CD4-positive, alpha-beta T cell (primary cell): ENCODE data around the gene AGBL2. TPM values are rescaled to one million over a fixed set of nuclear protein-coding genes. Genes with fewer than 3 reads are reported as not detected.

ENCODE experiments used
- ATAC-seq: fragments of 200-7000 bp; cut with Tn5 transposase; one replicate; pipeline ENCODE4 v1.10.0; 2022; ENCODE audit warnings: mild to moderate bottlenecking; ENCODE audit not compliant: poor library complexity
- CTCF ChIA-PET: fragments of 350-600 bp; sonication (Branson Sonifier 250); formaldehyde crosslinking; loops from one replicate; lab custom pipeline; 2021; ENCODE audit warnings: antibody characterized with exemption, inconsistent platforms; lab: Charles Lee
- POLR2A ChIA-PET: fragments of 350-600 bp; sonication (Branson Sonifier 250); formaldehyde crosslinking; loops from one replicate; lab custom pipeline; 2021; ENCODE audit warnings: antibody characterized with exemption, inconsistent platforms; lab: Charles Lee
- DNase-seq, 14 experiments: peaks; one replicate each; pipeline ENCODE4 v3.0.0-alpha.2; 2013 to 2020; ENCODE audit warnings: mixed read lengths in 2 of 14
- H3K27ac ChIP-seq, 2 donors: one replicate each; pipeline versions ENCODE4 v1.5.1 to v1.7.0; 2013; ENCODE audit warnings: low read length in 2 of 2, low read depth in 1 of 2, mild to moderate bottlenecking in 1 of 2
- H3K27me3 ChIP-seq, 2 experiments: 1 replicate in 1 of 2; 2 replicates in 1 of 2; pipeline versions ENCODE4 v1.6.1 to v1.7.0; 2013; ENCODE audit warnings: low read length in 2 of 2, control low read depth in 1 of 2, mild to moderate bottlenecking in 1 of 2, moderate library complexity in 1 of 2; ENCODE audit not compliant: insufficient read depth in 2 of 2, control insufficient read depth in 1 of 2
- H3K36me3 ChIP-seq: one replicate; pipeline ENCODE4 v1.6.1; 2013; ENCODE audit warnings: low read length, control low read depth; ENCODE audit not compliant: insufficient read depth
- H3K4me1 ChIP-seq: one replicate; pipeline ENCODE4 v1.6.1; 2013; ENCODE audit warnings: low read length, control low read depth; ENCODE audit not compliant: insufficient read depth
- H3K4me3 ChIP-seq: one replicate; pipeline ENCODE4 v1.5.1; 2013; ENCODE audit warnings: mild to moderate bottlenecking, low read length, moderate library complexity
- H3K9me3 ChIP-seq, 2 experiments: 1 replicate in 1 of 2; 2 replicates in 1 of 2; pipeline versions ENCODE4 v1.6.1 to v1.7.0; 2013; ENCODE audit warnings: low read length in 2 of 2, mild to moderate bottlenecking in 2 of 2, control low read depth in 1 of 2, moderate library complexity in 1 of 2; ENCODE audit not compliant: control insufficient read depth in 1 of 2, insufficient read depth in 1 of 2
- H3K27ac Mint-ChIP-seq: one replicate; pipeline ENCODE4 v1.8.0; 2020; ENCODE audit warnings: mixed read lengths
- H3K27me3 Mint-ChIP-seq: one replicate; pipeline ENCODE4 v1.8.0; 2021; ENCODE audit warnings: mixed read lengths
- H3K36me3 Mint-ChIP-seq: one replicate; pipeline ENCODE4 v1.8.0; 2021; ENCODE audit warnings: low read depth, mixed read lengths
- H3K4me1 Mint-ChIP-seq: one replicate; pipeline ENCODE4 v1.8.0; 2021; ENCODE audit warnings: low read depth, mixed read lengths
- H3K4me3 Mint-ChIP-seq: one replicate; pipeline ENCODE4 v1.8.0; 2020; ENCODE audit warnings: mild to moderate bottlenecking, mixed read lengths
- H3K9me3 Mint-ChIP-seq: one replicate; pipeline ENCODE4 v1.8.0; 2020; ENCODE audit warnings: mixed read lengths
- intact Hi-C, 2 experiments: fragments of 100-400 bp; cut with DNase I in 1 of 2; cut with micrococcal nuclease in 1 of 2; formaldehyde crosslinking; loops; one replicate each; pipeline versions ENCODE4 v1.15.1 to v1.9.0; 2023 to 2025; cut with DNase I, micrococcal nuclease
- total RNA-seq, 174 experiments: library from RNA in 2 of 174; stranded (reverse) in 2 of 174; gene quantifications; one replicate each; pipeline ENCODE4 v1.2.3 and lab custom pipeline; 2021 to 2026
- TF ChIP-seq, protein P1 (sequence below): fragments of 200-600 bp; IDR thresholded peaks from one replicate; pipeline ENCODE4 v1.8.0; 2022; ENCODE audit warnings: antibody characterized with exemption, mild to moderate bottlenecking

Gene AGBL2
- total RNA-seq, 2 experiments from 2014 or later, result 3.6 to 4.4 TPM

DNA sequence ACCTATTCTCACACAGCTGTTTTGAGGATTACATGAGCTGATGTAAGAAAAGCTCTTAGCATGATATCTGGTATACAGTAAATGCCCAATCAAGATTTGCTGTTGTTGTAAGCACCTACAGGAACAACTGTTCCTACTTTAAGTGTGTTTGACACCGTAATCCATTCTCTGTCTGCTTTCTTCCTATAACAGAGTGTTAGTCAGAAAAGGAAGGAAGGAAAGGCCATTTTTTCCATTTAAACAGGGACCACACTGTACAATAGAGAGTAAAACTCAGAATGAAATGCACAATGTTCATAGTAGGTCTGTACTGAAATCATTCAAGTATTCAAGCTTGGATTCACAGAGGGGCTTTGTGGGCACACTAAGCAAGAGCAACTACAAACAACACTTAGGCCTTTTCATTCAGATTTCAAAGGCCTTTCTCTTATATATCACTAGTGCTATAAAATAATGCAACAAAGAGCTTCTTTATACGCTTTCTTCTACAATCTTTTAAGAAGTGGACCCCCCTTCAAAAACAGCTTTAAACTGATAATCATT lies 94.3 kb downstream of the AGBL2 start:
- H3K4me3 Mint-ChIP-seq, result no peak overlapping the region
- POLR2A ChIA-PET, result no interaction called here
- CTCF ChIA-PET, result no interaction called here
- intact Hi-C loops, result no loop called here
- no peaks in the 10 kb centered on the region for H3K9me3 Mint-ChIP-seq
- TF ChIP-seq, protein P1, sequence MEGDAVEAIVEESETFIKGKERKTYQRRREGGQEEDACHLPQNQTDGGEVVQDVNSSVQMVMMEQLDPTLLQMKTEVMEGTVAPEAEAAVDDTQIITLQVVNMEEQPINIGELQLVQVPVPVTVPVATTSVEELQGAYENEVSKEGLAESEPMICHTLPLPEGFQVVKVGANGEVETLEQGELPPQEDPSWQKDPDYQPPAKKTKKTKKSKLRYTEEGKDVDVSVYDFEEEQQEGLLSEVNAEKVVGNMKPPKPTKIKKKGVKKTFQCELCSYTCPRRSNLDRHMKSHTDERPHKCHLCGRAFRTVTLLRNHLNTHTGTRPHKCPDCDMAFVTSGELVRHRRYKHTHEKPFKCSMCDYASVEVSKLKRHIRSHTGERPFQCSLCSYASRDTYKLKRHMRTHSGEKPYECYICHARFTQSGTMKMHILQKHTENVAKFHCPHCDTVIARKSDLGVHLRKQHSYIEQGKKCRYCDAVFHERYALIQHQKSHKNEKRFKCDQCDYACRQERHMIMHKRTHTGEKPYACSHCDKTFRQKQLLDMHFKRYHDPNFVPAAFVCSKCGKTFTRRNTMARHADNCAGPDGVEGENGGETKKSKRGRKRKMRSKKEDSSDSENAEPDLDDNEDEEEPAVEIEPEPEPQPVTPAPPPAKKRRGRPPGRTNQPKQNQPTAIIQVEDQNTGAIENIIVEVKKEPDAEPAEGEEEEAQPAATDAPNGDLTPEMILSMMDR, result no peak
- no peaks in the 10 kb centered on the region for H3K27me3 Mint-ChIP-seq
- H3K27ac ChIP-seq, result no peak overlapping the region
- no peaks in the 10 kb centered on the region for H3K27me3 ChIP-seq
- H3K36me3 ChIP-seq, result peaks cover 54% of the 10 kb centered on the region
- no peak overlapping the region for H3K4me3 ChIP-seq
- H3K4me1 ChIP-seq, result peaks cover 2% of the 10 kb centered on the region
- DNase-seq (no peak), ATAC-seq (no peak)
- H3K27ac Mint-ChIP-seq, result no peak overlapping the region
- no peaks in the 10 kb centered on the region for H3K9me3 ChIP-seq
- no peaks in the 10 kb centered on the region for H3K4me1 Mint-ChIP-seq
- peaks cover 58% of the 10 kb centered on the region for H3K36me3 Mint-ChIP-seq

DNA sequence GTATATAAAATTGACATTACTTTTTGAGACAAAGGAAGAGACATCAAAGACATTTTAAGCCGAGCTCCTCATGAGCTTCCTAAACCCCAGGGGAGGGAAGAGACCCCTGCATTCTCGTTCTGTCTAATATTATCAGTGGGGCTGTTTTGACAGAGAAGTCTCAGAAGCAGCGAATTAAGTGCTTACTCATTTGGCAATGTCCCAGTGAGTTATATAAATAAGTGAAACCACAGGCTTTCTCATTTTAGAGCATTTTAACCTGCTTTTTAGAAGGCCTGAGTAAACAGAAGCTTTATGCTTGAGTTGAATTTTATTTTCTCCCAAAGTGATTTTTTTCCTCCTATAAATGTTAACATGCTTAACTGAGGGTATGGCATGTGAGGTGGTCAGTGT lies 97.8 kb downstream of the AGBL2 start:
- ChIA-PET CTCF (no interaction called here), POLR2A (no interaction called here)
- no peak for ATAC-seq
- Histone ChIP-seq H3K27me3 (no peaks in the 10 kb centered on the region), H3K4me1 (peaks cover 2% of the 10 kb centered on the region), H3K36me3 (peaks cover 27% of the 10 kb centered on the region), H3K27ac (no peak overlapping the region), H3K4me3 (no peak overlapping the region), H3K9me3 (no peaks in the 10 kb centered on the region)
- intact Hi-C loops, result no loop called here
- H3K4me3 Mint-ChIP-seq, result no peak overlapping the region
- H3K27me3 Mint-ChIP-seq, result no peaks in the 10 kb centered on the region
- H3K4me1 Mint-ChIP-seq, result no peaks in the 10 kb centered on the region
- H3K9me3 Mint-ChIP-seq, result no peaks in the 10 kb centered on the region
- H3K36me3 Mint-ChIP-seq, result peaks cover 33% of the 10 kb centered on the region
- TF ChIP-seq, protein P1, result no peak
- DNase-seq, result no peak
- no peak overlapping the region for H3K27ac Mint-ChIP-seq

DNA sequence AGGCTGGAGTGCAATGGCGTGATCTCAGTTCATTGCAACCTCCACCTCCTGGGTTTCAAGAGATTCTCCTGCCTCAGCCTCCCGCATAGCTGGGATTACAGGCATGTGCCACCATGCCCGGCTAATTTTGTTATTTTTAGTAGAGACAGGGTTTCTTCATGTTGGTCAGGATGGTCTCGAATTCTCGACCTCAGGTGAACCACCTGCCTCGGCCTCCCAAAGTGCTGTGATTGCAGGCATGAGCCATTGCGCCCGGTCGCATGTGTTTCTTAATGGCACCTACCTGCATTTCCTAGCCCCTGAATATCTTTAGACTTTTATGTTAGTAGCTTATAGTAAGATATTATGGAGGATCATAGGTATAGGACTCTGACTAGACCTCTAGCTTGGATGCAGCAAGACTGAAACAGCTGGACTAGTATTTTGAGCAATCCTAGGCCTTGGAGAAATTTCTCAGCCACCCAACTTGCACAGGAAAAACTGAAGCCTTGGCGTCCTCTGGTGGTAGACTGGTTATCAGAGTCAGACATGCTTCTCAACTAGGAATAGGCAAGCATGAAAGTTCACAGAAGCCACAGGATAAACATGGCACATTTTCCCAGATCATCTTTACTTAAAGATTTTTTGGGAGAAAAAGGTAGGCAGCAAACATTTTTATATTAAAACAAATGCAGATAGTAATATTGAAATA lies 98.3 kb downstream of the AGBL2 start:
- Mint-ChIP-seq H3K27me3 (no peaks in the 10 kb centered on the region), H3K36me3 (peaks cover 28% of the 10 kb centered on the region), H3K4me1 (no peaks in the 10 kb centered on the region), H3K27ac (no peak overlapping the region), H3K4me3 (no peak overlapping the region), H3K9me3 (no peaks in the 10 kb centered on the region)
- H3K4me1 ChIP-seq, result peaks cover 2% of the 10 kb centered on the region
- intact Hi-C loops, result no loop called here
- H3K4me3 ChIP-seq, result no peak overlapping the region
- ATAC-seq (no peak), DNase-seq (peak in 3 of 14 experiments; percentile 11 to 35 (median 18))
- peaks cover 22% of the 10 kb centered on the region for H3K36me3 ChIP-seq
- ChIA-PET POLR2A (no interaction called here), CTCF (no interaction called here)
- no peak overlapping the region for H3K27ac ChIP-seq
- TF ChIP-seq, protein P1, result no peak
- no peaks in the 10 kb centered on the region for H3K9me3 ChIP-seq
- H3K27me3 ChIP-seq, result no peaks in the 10 kb centered on the region
